Left cardiac atrium (tissue), 4 donors: ENCODE measurements around the gene DIDO1. TPM values are rescaled to one million over a fixed set of nuclear protein-coding genes. Genes with fewer than 3 reads are reported as not detected.

Experiments
- ATAC-seq, 2 donors: fragments of 200-7000 bp; cut with Tn5 transposase; one replicate each; pipeline ENCODE4 v1.9.1; 2020; ENCODE audit warnings: mild to moderate bottlenecking in 2 of 2, moderate library complexity in 2 of 2
- DNase-seq: peaks from one replicate; pipeline ENCODE4 v3.0.0-alpha.2; 2020
- intact Hi-C, 2 donors: fragments of 100-400 bp; cut with DNase I; formaldehyde crosslinking; loops; one replicate each; pipeline versions ENCODE4 v1.14.1 to v1.15.1; 2022 to 2023
- total RNA-seq, 2 donors: library from RNA; stranded (reverse); fragmentation: NEBNext Ultra II Directional; extraction: Animal tissue kit (Norgen Biotek cat#: 25700); gene quantifications; one replicate each; pipeline ENCODE4 v1.2.1, GENCODE V29; 2021
- donor health status: DM: no; HTN: yes; CAD: no.
- donor health status: DM: no; HTN: yes; CAD: no; lungs with severe emphysema.
- donor health status: DM: yes; HTN: yes; CAD: no.
- donor health status: Dilated cardiomyopathy.

DIDO1 gene
- total RNA-seq, 2 donors from 2014 or later, result 33.8 to 39.1 TPM

GRCh38 chr20:62918831-62919230 lies 7.5 kb downstream of the DIDO1 start:
- no peak for ATAC-seq
- peak; percentile 4 for DNase-seq
- intact Hi-C loops, result no loop called here

- ATAC-seq (no peak), DNase-seq (no peak)
- intact Hi-C loops, result no loop called here
Measured at GRCh38 chr20:62918147-62918546, 8.2 kb downstream of the DIDO1 start.

GRCh38 chr20:62917720-62918119 lies 8.6 kb downstream of the DIDO1 start:
- ATAC-seq, result no peak
- intact Hi-C loops, result no loop called here
- no peak for DNase-seq

- no peak for ATAC-seq
- intact Hi-C loops, result no loop called here
Measured at GRCh38 chr20:62916703-62917476, 9.4 kb downstream of the DIDO1 start.

GRCh38 chr20:62914970-62915457 lies 11.3 kb downstream of the DIDO1 start:
- DNase-seq (no peak), ATAC-seq (peak; percentile 51 to 78)
- intact Hi-C loops, result no loop called here

More at GRCh38 chr20:62916703-62917476, 9.4 kb downstream of the DIDO1 start:
- no peak for DNase-seq

- intact Hi-C loops, result no loop called here
- DNase-seq, result no peak
- ATAC-seq, result peak; percentile 22 to 38
Measured at GRCh38 chr20:62914436-62914835, 11.9 kb downstream of the DIDO1 start.

GRCh38 chr20:62913043-62913630 lies 13.2 kb downstream of the DIDO1 start:
- DNase-seq, result no peak
- no peak for ATAC-seq
- intact Hi-C loops, result no loop called here

GRCh38 chr20:62911701-62912280 lies 14.5 kb downstream of the DIDO1 start:
- DNase-seq (no peak), ATAC-seq (no peak)
- intact Hi-C loops, result no loop called here

GRCh38 chr20:62910777-62911497 lies 15.4 kb downstream of the DIDO1 start:
- intact Hi-C loops, result no loop called here
- ATAC-seq (no peak), DNase-seq (no peak)

GRCh38 chr20:62910217-62910766 lies 16.0 kb downstream of the DIDO1 start:
- peak; percentile 5 for DNase-seq
- intact Hi-C loops, result no loop called here
- ATAC-seq, result no peak

GRCh38 chr20:62908971-62909791 lies 17.1 kb downstream of the DIDO1 start:
- DNase-seq (peak; percentile 5), ATAC-seq (no peak)
- intact Hi-C loops, result no loop called here

- intact Hi-C loops, result no loop called here
- ATAC-seq, result no peak
- peak; percentile 3 for DNase-seq
Measured at GRCh38 chr20:62907384-62908317, 18.7 kb downstream of the DIDO1 start.

GRCh38 chr20:62906647-62907375 lies 19.5 kb downstream of the DIDO1 start:
- DNase-seq, result peak; percentile 0
- ATAC-seq, result no peak
- intact Hi-C loops, result no loop called here

GRCh38 chr20:62906209-62906608 lies 20.1 kb downstream of the DIDO1 start:
- intact Hi-C loops, result no loop called here
- ATAC-seq (no peak), DNase-seq (peak; percentile 25)

- no peak for ATAC-seq
- peak; percentile 17 for DNase-seq
- intact Hi-C loops, result no loop called here
Measured at GRCh38 chr20:62905536-62906117, 20.7 kb downstream of the DIDO1 start.

- ATAC-seq, result no peak
- intact Hi-C loops, result no loop called here
Measured at GRCh38 chr20:62902926-62903615, 23.2 kb downstream of the DIDO1 start.

More at GRCh38 chr20:62902926-62903615, 23.2 kb downstream of the DIDO1 start:
- DNase-seq, result peak; percentile 3
